Neural cell (in vitro differentiated cells): ENCODE data around the gene FHDC1.

ENCODE experiments used
- MXI1 ChIP-seq: fragments of 450-650 bp; conservative IDR thresholded peaks from 2 replicates; pipeline ENCODE4 v1.6.1; 2014; ENCODE audit warnings: antibody characterized with exemption, mild to moderate bottlenecking; ENCODE audit not compliant: poor library complexity, severe bottlenecking
- RAD21 ChIP-seq: fragments of 450-650 bp; conservative IDR thresholded peaks from 2 replicates; pipeline ENCODE4 v1.6.1; 2014; ENCODE audit warnings: antibody characterized with exemption, mild to moderate bottlenecking, moderate library complexity
- TF ChIP-seq, protein P1 (sequence below): fragments of 450-650 bp; IDR thresholded peaks from 2 replicates; pipeline ENCODE4 v1.5.1; 2014; ENCODE audit warnings: antibody characterized with exemption, mild to moderate bottlenecking, moderate library complexity; ENCODE audit not compliant: poor library complexity, severe bottlenecking

DNA sequence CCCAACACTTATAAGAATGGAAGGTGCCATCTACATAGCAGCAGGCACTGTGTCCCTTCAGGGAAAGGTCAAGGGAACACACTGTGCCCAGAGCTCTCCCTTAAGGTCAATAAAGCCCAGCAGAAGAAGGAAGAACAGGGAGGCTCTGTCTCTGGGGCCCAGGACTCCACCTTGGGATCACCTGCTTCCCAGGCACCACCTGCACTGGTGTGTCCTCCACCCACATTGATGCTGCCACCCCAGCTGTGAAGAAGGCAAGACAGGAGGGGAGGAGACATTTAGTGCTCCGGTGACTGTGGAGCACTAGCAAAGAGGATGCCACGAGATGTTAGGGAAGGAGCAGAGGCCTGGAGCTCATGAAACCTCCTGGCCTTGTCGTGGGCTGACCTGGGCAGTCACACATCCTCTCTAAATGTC is 53.4 kb downstream of the FHDC1 start:
- TF ChIP-seq MXI1 (no peak), RAD21 (no peak)
- TF ChIP-seq, protein P1, sequence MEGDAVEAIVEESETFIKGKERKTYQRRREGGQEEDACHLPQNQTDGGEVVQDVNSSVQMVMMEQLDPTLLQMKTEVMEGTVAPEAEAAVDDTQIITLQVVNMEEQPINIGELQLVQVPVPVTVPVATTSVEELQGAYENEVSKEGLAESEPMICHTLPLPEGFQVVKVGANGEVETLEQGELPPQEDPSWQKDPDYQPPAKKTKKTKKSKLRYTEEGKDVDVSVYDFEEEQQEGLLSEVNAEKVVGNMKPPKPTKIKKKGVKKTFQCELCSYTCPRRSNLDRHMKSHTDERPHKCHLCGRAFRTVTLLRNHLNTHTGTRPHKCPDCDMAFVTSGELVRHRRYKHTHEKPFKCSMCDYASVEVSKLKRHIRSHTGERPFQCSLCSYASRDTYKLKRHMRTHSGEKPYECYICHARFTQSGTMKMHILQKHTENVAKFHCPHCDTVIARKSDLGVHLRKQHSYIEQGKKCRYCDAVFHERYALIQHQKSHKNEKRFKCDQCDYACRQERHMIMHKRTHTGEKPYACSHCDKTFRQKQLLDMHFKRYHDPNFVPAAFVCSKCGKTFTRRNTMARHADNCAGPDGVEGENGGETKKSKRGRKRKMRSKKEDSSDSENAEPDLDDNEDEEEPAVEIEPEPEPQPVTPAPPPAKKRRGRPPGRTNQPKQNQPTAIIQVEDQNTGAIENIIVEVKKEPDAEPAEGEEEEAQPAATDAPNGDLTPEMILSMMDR = no peak
